SH-SY5Y (cell line): ENCODE measurements around the gene MTR.

Experiments used
- GATA2 ChIP-seq: IDR thresholded peaks from 2 replicates; pipeline ENCODE4 v1.6.1; 2011; ENCODE audit warnings: mild to moderate bottlenecking, low read depth, low read length
- GATA3 ChIP-seq: IDR thresholded peaks from 2 replicates; pipeline ENCODE4 v1.6.1; 2011; ENCODE audit warnings: low read depth, mild to moderate bottlenecking, low read length, moderate library complexity

The MTR gene

DNA sequence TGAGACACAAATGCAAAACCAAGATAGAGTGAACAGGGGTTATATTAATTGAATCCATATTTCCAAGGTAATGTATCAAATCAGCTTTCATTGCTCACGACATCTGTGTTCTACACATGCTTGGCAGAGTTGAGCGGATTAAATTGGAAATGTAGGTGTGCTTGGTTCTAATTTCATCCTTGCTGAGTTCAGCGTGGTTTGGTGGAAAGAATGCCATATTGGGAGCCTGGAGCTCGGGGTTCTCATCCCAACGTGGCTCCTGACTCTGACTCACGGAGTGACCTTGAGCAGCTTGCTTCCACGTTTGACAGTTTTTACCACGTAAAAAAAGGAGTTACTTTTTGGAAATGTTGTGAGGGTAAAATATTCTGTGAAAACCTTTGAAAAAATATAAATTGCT is 92.0 kb downstream of the MTR start:
- TF ChIP-seq GATA2 (no peak), GATA3 (no peak)

DNA sequence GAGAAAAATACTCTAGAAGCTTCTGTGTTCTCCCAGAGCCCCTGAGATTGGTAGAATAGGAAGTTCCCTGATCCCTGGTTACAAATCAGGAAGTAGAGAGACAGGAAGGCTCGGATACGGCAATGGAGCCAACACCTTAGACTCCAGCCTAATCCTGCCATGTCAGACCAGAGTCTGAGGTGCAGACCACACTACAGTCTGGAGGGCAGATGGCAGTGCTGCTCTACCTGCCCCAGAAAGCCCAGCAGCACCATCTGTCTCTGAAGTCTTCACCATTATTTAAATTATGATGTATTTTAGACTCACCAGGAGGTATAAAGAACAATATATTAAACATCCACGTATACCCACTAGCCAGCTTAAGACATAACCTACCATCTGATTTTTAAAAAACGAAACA is 93.0 kb downstream of the MTR start:
- TF ChIP-seq GATA3, result no peak
- no peak for TF ChIP-seq GATA2

DNA sequence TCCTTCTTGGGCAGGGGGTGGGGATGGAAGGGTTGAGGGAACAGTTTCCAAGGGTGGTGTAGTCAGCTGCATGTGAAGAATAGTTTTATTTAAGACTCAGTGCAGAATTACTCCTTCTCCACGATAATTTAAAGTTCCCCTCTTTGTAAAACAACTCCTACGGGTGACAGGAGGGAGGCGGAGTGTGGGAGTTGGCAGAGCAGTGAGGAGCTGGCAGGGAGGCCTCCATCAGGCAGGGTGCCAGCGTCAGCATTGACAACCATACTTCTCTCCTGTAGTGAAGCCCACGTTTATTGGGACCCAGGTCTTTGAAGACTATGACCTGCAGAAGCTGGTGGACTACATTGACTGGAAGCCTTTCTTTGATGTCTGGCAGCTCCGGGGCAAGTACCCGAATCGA is 93.8 kb downstream of the MTR start:
- TF ChIP-seq GATA2, result no peak

DNA sequence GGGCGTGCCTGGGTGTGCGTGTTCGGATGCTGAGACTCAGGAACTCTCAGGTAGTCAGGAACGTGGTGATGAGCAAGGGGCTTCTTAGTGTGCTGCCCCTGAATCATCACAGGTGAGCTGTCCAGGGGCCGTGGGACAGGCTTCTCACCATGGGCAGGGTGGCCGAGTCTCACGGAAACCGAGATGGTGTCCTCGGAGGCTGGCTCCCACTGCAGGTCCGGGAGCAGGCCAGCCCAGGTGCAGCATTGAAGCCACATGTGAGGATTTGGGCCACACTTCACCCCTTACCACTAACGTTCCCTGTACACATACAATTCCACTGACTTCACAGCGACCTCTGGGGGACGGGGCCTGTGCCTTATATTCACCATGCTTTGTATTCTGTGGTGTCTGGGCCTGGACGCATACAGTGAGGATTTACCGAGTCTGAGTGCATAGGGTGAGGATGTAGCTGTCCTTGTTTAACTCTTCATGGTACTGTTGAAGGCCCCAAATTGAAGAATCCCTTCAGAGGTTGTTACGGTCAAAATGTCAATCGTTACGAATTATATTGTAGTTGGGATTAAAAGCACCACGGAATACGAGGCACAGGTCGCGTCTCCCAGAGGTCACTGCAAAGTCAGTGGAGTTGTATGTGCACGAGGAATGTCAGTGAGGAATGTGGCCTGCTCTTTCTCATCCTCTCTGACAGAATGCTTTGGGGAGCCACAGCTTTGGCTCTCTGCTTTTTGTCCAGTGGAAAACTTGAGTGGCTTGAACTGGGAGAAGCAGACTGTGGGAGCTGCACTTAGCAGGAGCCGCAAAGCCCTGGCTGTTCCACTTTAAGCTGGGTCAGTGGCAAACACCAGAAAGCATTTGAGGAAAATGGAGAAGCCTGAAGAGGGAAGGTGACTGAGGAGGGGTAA is 95.3 kb downstream of the MTR start:
- no peak for TF ChIP-seq GATA3
- TF ChIP-seq GATA2, result no peak

DNA sequence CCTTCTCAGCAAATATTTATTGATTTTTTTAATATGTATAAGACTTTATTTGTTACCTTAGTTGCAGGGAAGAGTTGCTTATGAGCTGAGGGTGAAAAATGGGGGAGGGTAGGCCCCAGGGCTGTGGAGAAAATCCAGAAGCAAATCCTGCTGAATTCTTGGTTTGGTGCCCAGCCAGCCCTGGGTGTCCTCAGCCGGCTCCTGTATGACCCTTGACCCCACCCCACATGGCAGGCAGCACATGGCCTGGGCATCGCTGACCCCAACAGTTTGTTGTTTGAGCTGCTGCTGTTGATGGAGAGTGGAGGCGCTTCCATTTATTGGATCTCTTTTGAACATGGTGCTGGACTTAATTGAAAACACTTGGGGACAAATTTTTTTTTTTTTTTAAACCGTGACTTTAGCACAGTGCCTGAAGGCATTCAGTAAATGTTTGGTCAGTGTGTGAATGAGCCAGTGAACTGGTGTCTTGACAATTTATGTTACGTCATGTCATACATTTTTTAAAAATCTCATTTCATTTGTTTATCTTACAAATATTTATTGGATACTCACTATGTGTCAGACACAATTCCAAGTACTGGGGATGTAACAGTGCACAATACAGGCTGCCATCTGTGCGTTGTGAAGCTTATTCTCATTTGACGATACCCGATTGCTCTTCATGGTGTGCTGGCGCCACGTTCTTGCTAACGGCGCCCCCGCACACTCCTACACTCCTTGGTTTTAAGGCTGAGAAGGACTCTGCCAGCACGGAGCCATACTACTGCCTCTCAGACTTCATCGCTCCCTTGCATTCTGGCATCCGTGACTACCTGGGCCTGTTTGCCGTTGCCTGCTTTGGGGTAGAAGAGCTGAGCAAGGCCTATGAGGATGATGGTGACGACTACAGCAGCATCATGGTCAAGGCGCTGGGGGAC is 98.8 kb downstream of the MTR start:
- no peak for TF ChIP-seq GATA2
- TF ChIP-seq GATA3, result no peak

DNA sequence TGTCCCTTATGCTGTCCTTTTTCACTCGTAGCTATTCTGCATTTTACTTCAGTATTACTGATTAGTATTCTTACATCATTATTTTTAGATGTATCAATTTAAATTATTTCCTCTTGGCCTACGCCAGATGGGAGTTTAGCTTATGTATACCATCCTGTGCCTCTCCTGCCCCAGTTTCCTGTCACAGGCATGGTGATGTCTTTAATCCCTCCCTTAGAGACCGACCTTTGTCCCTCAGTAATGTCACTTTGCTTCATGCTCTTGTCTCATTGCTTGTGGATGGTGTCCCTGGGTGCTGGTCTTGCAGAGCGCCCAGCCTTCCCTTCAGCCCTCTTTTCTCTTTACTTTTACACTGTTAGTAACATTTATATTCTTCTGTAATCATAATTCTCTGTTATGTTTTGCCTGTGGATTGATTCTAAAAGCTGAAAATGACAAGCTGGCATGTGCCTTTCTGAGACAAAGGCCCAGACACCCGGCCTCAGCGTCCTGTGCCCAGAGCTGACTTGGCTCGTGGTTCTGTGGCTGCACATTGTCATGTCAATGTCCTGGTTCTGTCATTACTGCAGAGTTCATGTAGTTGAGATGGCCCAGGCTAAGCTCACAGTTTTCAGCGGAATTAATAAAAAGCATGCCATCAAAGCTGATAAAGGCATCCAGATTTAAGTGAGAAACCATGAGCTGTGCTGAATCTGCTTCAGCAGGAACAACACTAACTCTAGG is 100.7 kb downstream of the MTR start:
- peak; percentile 38 for TF ChIP-seq GATA2
- no peak for TF ChIP-seq GATA3

DNA sequence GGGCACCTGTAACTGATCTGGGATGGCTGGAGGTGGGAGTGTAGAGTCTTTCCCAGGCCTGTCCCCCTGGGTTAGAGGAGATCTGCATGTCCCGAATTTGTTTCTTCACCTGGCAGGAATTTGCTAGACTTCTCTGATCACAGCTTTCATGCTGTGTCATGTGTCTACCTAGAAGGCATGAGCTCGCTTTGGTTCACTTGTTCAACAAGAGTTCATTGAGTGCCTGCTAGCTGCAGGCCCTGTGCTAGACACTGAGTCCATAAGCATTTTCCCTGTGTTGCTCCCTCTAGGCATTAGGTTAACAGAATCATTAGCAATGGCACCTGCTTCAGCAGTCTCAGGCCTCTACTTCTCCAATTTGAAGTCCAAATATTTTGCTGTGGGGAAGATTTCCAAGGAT is 101.6 kb downstream of the MTR start:
- no peak for TF ChIP-seq GATA3
- no peak for TF ChIP-seq GATA2

DNA sequence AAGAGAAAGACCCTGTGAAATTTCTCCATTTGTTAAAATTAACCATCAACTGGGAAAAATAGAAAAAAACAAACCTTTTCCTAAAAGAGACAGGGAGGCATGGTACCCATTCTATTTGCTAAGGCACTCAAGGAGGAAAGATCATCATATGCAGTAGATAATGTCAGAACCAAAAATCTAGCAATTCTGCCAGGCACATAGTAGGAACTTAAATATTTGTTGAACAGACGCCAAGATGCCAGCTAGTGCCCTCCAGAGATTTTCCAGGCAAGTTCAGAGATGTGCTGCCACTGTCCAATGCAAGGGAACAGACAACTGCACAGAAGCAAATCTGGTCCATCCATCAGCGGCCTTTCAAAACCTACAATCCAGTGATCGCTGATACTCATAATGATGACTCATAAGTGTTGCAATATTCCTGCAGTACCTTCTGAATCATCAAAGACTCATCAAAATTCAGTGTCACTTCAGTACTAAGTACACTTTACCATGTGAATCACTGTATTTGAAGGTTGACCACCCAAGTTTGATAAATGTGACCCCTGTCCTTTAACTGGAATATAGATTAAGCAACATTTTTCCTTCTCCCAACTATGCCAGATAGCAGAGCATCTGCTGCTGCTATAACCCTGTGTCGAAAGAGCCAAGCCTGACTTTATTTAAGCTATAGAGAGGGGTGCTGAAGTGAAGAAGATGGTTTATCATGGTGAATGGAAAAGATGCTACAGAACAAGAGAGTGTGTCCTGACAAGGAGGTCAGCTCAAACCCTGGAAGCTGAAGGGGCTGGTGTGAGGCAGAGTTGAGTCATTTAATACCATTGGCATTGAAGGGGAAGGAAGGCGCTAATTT is 110.0 kb downstream of the MTR start:
- no peak for TF ChIP-seq GATA2
- no peak for TF ChIP-seq GATA3

DNA sequence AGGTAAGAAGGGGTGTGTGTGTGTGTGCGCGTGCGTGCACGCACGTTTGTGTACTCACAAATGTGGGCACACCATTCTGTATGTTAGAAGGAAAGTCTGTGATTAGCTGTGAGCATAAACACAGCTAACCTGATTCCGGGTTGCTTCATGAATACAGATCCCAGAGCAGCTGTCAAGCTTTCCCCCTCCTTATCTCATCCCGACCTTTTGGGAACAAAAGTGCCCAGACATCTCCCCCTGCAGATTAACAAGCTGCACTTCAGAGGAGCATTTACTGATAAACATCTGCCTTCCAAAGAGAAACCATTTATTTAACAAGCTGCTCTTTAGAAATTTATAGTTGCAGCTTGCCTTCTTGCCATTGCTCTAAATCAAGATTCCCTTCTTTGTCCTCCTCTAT is 112.1 kb downstream of the MTR start:
- TF ChIP-seq GATA3 (peak; percentile 96), GATA2 (peak; percentile 98)

DNA sequence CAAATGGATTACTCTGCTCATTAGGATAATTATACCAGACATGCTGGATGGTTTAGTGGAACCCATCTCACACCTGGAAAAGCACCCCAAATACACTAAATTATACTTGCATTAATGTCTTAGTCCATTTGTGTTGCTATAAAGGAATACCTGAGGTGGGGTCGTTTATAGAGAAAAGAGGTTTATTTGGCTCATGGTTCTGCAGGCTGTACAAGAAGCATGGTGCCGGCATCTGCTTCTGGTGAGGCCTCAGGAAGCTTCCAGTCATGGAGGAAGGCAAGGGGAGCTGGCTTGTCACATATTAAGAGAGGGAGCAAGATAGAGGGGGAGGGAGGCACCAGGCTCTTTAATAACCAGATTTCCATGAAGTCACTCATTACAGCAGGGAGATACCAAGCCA is 113.6 kb downstream of the MTR start:
- TF ChIP-seq GATA3 (no peak), GATA2 (no peak)

DNA sequence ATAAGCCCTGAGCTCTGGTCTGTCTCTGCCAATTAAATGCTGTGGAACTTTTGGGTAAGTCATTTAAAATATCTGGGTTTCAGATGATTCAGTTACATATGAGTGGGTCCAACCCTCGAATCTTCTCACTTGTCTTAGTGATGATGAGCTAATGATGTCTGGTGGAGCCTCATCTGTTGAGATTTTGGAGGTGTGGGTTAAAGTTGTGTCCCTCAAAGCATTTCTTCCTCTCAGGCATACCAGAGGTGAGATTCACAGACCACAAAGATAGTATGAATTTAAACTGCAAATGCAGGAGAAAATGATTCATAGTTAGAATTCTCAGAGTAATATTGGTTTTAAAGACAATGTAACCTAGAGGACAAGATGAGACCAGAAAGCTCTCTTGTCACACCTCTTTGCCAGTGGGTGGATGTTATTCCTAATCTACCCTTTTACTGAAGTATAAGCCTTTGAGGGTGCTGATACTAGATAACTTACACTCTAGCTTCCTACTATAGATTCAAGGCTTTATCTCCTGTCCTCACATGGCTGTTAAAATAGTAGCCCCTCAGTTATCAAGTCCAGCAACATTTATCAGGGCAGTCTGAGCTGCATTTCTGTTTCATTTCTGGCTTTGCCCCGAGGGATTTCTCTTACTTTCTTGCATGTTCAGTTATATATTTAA is 118.4 kb downstream of the MTR start:
- 0 out of 2 replicates have a peak, but pooled peaks have one; percentile 22 for TF ChIP-seq GATA3
- TF ChIP-seq GATA2, result peak; percentile 41; the same call in 1 of the 2 replicates

DNA sequence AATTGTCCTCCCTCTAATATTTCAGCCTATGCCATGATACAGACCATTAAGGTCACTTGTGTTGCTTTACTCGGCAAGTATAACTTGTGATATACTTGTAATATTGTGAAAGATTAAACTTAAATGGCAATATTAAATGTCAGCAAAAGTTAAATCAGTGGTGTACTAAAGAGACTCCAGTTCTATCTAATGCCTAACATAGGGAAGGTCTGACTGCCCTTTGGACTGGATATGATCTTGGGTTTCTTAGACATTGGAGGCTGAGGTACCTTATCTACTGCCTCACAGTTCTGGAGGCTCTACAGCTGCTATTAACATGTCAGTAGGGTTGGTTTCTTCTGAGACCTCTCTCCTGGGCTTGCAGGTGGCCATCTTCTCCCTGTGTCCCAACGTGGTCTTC is 119.3 kb downstream of the MTR start:
- no peak for TF ChIP-seq GATA3
- no peak for TF ChIP-seq GATA2
